ENCODE data around the gene SLC17A8.
"Not testable (repeated sequence)": the region's sequence is repeated elsewhere in the genome, so short reads cannot be mapped to it uniquely, and the experiment has no call there.

The SLC17A8 gene

DNA sequence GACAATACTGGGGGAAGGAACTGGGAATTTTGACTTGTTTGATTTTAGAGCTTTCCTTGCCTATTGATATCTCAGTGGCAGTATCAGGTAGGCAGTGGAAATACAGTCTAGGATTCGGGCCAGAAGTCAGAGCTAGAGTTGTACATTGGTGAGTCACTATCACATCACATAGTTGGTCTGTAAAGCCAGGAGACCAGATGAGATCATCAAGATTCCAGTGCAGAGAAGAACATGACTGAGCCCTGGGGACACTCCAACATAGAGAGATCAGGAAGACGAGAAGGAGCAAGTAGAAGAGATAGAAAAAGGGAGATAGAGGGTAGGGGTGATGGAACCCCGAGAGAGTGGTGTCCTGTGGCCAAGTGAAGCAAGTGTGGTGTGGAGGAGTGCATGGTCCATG is 70.2 kb downstream of the SLC17A8 start:
- no peak for DNase-seq (ENCODE audit: low spot score)

GRCh38 chr12:100430251-100430650 is 73.4 kb downstream of the SLC17A8 start:
- not testable (repeated sequence) for DNase-seq (ENCODE audit: low spot score)

- no peak for DNase-seq (ENCODE audit: low spot score)
Observed at GRCh38 chr12:100433701-100434100, 76.8 kb downstream of the SLC17A8 start.

DNA sequence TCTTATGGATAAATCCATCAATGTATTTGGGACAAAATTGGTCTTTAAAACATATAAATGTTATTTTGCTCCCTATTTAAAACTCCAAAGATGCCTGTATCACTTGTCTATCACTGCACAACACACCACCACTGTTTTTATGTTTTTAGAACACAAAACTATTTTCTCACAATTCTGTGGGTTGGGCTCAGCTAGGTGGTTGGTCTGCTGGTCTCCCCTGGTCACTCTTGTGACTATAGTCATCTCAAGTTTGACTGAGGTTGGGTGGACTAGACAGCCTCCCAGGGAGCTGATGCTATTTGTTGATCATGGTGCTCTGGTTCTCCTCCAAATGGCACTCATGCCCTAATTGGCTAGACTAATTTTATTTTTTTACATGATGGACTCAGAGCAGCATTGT is 77.3 kb downstream of the SLC17A8 start:
- DNase-seq (ENCODE audit: low spot score), result no peak

- DNase-seq (ENCODE audit: low spot score), result no peak
Observed at GRCh38 chr12:100435957-100436356, 79.1 kb downstream of the SLC17A8 start.

GRCh38 chr12:100437038-100437841 is 80.4 kb downstream of the SLC17A8 start:
- no peak for DNase-seq (ENCODE audit: low spot score)

DNA sequence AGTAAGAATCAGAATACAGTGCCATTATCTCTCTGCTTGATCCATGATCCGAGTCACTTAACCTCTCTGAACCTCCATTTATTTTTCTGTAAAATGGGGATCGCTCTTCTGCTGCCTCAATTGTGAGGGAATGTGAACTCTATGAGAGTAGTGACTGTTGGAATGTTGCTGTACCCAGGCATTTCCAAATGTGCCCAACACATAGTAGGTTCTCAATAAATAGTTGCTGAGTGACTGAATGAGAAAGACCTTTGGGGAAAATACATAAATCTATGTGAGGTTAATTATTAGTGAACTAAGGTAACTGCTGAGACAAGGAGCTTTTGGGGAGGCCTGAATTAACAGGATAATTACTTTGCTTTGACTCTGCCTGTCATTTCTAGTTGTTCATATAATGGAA is 82.9 kb downstream of the SLC17A8 start:
- DNase-seq (ENCODE audit: low spot score), result no peak

DNA sequence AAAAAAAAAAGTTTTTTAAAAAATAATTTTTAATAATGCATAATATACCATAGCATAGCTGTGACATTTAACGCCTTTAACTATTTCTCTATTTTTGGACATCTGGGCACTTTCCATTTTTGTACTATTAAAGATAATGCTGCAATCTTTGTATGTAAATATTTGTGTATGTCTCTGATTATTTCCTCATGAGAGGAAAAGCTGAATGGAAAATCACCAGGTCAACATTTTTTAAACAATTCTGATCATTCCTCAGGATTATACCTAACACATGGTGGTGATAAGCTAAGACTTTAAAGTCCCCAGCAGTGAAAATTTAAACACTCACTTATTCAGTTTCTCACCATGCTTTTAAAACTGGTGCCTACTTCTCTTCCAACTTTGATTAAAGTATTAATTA is 85.5 kb downstream of the SLC17A8 start:
- no peak for DNase-seq (ENCODE audit: low spot score)

DNA sequence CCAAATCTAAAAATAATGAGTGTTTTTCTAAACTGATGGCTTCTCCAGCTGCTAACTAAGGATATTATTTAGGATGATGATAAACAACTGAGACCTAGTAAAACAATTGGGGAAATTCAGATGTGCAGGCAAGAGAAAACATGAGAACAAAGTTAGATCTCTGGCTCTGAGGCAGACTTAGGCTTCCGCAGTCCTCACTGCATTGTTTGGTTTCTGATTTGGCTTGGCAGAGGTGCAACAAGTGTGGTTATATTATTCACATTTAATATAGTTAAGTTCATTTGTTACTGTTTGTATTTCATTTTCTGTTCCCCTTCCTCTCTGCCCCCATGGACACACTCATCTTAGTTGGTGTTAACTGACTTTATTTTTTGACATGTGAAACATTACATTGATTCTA is 86.6 kb downstream of the SLC17A8 start:
- DNase-seq (ENCODE audit: low spot score), result no peak

DNA sequence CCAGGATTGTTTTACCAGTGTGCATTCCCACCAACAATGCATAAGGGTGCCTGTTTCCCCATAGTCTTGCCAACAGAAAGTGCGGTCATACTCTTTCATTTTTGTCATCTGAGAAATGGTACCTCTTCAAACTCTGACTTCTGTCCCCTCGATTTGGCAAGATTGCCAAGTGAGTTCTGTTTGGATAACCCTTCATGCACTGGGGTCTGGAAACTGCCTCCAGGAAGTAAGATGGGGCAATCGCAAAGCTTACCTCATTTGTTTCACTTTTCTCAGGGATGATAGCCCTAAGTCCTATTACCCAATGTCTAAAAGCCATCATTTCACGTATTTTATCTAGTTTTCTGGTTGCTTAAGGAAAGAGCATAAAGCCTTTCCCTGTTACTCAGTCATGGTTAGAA is 88.2 kb downstream of the SLC17A8 start:
- no peak for DNase-seq (ENCODE audit: low spot score)

DNA sequence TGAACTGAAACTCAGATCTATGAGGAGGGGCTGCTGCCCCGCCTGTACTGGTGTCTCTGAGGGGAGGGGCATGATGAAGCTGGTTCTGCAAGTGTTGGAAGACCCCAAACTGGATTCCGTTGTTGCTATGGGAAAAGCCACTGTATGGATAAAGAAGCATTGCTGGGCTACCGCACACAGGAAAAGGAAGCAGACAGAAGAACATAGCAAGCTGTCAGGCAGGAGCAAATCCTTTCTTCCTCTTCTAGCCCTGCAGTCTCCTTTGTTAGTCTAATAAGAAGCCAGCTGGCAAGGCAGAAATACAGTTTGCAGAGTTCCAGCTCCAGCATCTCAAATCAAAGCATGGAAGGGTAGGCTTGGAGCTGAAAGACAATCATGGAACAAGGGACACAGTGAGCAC is 90.5 kb downstream of the SLC17A8 start:
- no peak for DNase-seq (ENCODE audit: low spot score)

- DNase-seq (ENCODE audit: low spot score), result no peak
Observed at GRCh38 chr12:100448656-100449055, 91.8 kb downstream of the SLC17A8 start.

DNA sequence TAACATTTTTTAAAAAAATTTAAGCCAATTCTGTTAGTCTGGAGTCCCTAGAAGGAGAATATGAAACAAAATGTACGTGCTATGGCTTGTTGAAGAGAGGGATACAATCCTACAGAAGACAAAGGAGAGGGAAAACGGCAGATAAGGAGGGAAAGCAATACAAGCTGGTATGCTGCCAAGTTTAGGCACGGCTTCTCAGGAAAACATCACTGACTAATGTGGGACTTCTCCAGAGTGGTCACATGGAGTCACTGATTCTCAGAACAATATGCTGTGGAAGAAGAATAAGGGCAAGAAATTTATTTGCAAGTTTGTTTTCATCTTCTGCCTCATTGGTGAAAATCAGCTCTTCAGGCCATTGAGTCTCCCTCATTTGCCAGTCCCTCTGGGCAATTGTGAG is 93.9 kb downstream of the SLC17A8 start:
- DNase-seq (ENCODE audit: low spot score), result no peak

DNA sequence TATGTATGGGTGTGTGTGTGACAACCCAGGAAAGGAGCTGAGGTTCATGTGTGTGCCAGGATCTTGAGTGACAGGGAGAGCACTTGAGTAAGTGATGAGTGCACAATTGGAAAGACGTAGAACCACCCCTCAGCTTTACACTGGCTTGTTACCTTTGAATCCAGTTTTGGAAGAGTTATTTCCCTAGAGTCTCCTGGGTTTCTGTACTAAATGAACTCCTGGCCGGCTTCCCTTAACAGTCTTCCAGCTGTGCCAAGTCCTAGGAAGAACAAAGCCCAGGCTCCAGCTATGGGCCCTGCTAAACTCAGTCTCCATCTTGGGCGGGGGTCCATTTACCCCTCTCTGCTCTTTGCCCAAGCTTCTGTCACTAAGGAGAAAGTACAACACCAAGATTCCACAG is 97.1 kb downstream of the SLC17A8 start:
- DNase-seq (ENCODE audit: low spot score), result no peak

GRCh38 chr12:100455896-100456295 is 99.0 kb downstream of the SLC17A8 start:
- no peak for DNase-seq (ENCODE audit: low spot score)

DNA sequence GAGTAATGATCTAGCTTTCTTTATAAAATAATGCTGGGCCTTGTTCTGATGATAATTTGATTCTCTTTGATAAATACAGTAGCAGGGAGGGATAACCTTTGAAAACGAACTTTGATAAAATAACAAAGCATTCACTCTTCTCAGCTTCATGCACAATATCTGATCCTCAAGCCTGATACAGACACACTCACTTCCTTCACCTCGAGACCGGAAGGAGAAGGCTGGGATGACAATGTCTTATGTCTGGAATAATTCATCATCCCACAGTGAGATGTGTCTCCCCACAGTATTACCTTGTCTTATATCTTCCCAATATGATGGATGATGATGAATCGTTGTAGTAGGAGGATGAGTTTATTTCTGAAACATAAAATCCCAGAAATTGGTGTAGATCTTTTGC is 101.3 kb downstream of the SLC17A8 start:
- DNase-seq (ENCODE audit: low spot score), result no peak

GRCh38 chr12:100460702-100461101 is 103.8 kb downstream of the SLC17A8 start:
- DNase-seq (ENCODE audit: low spot score), result no peak

DNA sequence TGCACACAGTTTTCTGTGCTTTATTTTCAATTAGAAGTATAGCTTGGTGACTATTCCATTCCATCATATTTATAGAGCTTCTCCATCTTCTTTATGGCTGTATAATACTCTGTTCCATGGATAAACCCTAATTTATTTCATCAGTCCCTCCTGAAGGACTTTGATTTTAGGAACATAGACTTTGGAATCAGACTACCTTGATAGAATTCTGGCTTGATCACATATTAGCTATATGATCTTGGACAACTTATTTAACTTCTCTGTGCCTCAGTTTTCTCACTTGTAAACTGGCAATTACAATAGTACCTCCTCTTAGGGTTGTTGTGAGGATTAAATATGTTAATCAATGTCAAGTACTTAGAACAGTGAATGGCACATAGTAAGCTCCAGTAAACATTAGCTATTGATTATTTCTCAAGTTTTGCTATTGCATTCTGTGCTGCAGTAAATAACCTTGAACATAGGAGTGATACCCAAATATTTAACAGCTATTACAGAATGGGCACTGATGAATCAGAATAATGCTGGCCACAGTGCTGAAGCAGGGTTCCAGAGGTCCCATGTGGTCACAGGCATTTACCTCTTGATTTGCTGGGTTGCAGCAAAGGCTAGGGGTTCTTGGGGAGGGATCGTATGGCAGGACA is 104.6 kb downstream of the SLC17A8 start:
- DNase-seq (ENCODE audit: low spot score), result no peak

GRCh38 chr12:100463661-100464060 is 106.8 kb downstream of the SLC17A8 start:
- no peak for DNase-seq (ENCODE audit: low spot score)

DNA sequence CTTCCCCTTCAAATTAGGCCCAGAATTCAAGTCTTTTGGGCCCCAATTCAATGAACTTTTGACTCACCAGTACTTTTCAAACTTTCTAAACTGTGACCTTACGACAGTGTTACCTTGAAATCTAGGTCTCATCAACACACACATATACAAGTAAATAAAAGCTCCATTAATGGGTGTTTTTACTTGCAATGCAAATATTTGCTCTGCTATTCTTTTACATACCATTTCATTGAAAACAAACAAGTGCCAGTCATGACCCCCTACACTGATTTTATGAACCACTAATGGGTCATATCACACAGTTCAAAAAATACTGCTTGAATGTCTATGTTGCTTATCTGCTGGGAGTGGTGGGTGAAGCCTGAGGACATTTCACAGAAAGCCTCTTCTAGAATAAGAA is 107.7 kb downstream of the SLC17A8 start:
- DNase-seq (ENCODE audit: low spot score), result no peak

DNA sequence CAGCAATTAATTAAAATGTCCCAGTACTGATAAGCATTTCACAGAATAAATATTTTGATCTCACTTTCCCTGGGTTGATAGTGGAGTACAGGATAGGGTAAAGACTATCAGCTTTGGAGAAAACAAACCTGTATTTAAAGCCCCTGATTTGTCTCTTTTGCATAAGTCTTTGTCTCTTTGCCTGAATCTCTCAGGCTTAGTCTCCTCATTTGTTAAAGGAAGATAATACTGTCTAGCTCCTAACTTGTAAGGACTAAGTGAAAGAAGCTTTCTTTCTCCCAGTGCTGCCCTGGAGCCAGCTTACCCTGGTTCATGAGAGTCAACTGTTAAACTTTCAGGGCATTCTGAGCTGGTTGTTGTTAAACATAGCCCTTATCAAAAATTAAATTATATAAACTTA is 111.3 kb downstream of the SLC17A8 start:
- no peak for DNase-seq (ENCODE audit: low spot score)
